Left colon (tissue), 2 donors: ENCODE data around the gene ANTXR1. TPM values are rescaled to one million over a fixed set of nuclear protein-coding genes. Genes with fewer than 3 reads are reported as not detected.

Experiments
- ATAC-seq: fragments of 200-7000 bp; cut with Tn5 transposase; one replicate; pipeline ENCODE4 v1.9.1; 2020; ENCODE audit warnings: mild to moderate bottlenecking, moderate library complexity
- DNase-seq, 2 donors: peaks; one replicate each; pipeline ENCODE4 v3.0.0-alpha.2; 2020
- intact Hi-C, 2 donors: fragments of 100-400 bp; cut with DNase I in 1 of 2; cut with micrococcal nuclease in 1 of 2; formaldehyde crosslinking; loops; one replicate each; pipeline versions ENCODE4 v1.11.2 to v1.14.0; 2022; cut with DNase I, micrococcal nuclease
- total RNA-seq, 2 donors: library from RNA; stranded (reverse); fragmentation: NEBNext Ultra II Directional; extraction: Animal tissue kit (Norgen Biotek cat#: 25700); gene quantifications; one replicate each; pipeline ENCODE4 v1.2.1, GENCODE V29; 2021
- donor health status: DM: no; HTN: no; CAD: no.
- donor health status: DM: yes; HTN: yes; CAD: no.

Gene ANTXR1
- total RNA-seq, 2 donors from 2014 or later: 13.8 to 17.3 TPM

- no peak for DNase-seq
- intact Hi-C loops: no loop called here
- ATAC-seq: no peak
Measured at GRCh38 chr2:69183659-69184058, 170.7 kb downstream of the ANTXR1 start.

GRCh38 chr2:69184224-69184623, 171.2 kb downstream of the ANTXR1 start:
- ATAC-seq (no peak), DNase-seq (no peak)
- intact Hi-C loops: no loop called here

DNA sequence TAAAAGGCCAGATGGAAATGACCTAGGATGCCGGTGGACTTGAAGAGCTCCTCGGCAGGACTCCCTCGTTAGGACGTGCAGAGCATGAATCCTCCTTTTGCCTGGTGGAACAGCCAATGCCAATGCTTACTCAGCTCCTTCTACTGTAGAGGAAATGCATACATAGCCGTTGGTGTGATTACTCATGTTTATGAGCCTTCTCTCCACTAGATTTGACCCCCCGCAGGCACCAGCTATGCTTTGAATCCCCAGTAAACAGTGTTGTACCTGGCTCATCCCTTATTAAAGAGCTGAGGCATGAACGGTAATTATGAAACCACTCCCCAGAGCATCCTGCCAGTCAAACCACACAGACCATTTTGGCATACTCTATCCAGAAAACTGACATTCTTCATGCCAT, 172.8 kb downstream of the ANTXR1 start:
- intact Hi-C loops: no loop called here
- DNase-seq (peak; percentile 14 to 51), ATAC-seq (peak; percentile 85)

DNA sequence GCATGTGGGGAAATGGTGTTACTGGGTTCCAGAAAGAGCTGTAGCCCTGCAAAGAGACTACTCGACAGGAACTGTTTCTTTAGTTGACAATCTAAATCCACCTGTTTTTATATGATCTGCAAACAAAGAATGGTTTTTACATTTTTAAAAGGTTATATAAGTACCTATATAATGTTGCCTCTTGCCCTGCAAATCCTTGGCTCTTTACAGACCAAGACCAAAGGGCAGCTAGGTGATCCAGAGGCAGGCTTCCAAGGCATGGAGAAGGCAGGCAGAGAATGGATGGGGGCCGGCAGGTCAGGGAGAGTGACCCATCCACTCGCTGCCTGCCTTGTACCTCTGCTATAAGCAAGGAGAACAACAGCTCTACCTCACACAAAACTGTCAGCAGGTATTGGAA, 173.6 kb downstream of the ANTXR1 start:
- ATAC-seq: peak; percentile 86
- intact Hi-C loops: no loop called here
- DNase-seq: peak in 1 of 2 donors; percentile 33

GRCh38 chr2:69188182-69188900, 175.4 kb downstream of the ANTXR1 start:
- intact Hi-C loops: no loop called here
- no peak for ATAC-seq
- DNase-seq: peak in 1 of 2 donors; percentile 20

GRCh38 chr2:69190743-69191404, 177.9 kb downstream of the ANTXR1 start:
- DNase-seq (no peak), ATAC-seq (no peak)

GRCh38 chr2:69191634-69192033, 178.7 kb downstream of the ANTXR1 start:
- DNase-seq (no peak), ATAC-seq (no peak)
- intact Hi-C loops: no loop called here

More at GRCh38 chr2:69190743-69191404, 177.9 kb downstream of the ANTXR1 start:
- intact Hi-C loops: no loop called here

DNA sequence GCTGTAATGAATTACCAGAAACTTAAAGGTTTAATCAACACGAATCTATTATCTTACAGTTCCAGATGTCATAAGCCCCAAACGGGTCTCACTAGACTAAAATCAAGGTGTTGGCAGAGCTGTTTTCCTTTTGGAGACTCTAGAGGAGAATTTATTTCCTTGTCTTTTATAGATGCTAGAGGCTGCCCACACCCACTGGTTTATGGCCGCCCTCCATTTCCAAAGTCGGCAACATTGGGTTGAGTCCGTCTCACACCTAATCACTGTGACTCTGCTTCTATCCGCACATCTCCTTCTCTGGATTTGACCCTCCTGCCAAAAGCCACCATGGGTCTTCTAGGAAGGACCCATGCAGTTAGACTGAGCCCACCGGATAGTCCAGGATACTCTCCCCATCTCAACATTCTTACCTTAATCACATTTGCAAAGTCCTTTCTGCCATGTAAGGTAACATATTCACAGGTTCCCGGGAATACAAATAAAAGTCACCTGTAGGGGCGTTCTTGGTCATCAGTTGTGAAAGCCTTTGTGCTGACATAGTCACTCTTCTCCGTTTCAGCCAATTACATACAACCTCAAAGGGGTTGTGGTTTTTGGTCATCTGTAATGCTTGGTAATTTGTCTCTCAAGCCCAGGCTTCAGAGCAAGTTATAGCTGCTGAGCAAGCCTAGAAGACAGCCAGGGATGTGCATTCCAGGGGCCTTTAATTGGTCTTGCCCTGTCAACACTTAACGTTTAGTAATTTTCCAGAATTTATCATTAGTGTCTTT, 179.4 kb downstream of the ANTXR1 start:
- DNase-seq: peak; percentile 52 to 65
- ATAC-seq: peak; percentile 95

DNA sequence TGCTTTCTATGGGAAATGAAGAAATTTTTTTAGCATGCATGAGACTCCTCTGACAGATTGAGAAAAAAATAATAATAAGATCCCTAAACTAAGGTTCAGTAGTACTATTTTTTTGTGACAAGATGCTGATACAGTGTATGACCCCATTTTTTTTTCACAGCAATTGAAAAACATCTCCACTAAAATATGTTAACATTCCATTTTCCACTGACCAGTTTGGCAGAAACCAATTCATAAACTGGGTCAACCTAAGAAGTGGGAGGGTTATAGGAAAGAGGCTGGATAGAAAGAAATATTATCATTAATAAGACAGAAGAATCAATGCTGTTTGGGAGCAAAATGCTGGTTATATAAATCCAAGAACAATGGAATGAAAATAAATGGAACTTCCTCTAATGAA, 182.7 kb downstream of the ANTXR1 start:
- DNase-seq: no peak
- intact Hi-C loops: no loop called here
- ATAC-seq: no peak

More for the DNA sequence above, 179.4 kb downstream of the ANTXR1 start:
- intact Hi-C loops: no loop called here

DNA sequence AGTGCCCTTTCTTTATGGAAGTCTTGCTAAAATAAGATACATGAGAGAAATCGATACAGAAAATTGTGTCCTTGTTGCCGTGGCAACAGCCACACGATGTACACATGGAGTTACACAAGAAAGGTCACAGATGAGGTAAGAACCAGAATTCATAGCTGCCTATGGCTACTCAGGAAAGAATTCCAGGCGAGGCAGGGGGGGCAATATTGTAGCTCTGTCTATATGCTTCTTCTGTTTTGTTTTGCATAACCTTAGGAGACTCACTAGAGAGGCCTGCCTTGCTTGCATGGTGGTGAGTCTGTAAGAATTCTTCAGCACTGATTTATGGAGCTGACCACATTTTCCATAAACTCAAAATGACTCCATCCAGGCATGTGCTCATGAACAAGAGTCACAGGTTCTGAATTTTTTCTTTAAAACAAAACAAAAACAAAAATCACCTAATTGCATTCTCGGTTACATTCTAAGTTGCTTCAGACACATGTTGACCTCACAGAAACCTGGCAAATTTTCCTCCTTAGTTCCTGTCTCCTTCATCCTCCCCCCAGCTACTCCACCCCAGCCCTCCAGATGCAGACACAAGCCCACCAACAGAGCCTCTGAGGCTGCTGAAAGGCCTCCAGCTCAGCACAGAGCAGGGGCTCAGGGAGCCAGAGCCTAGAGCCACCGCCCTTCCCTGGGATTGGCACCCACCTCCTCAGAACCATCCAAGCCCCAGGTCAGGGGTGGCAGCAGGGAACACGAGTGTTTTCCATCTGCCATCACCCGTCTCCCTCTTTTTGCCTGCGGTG, 183.5 kb downstream of the ANTXR1 start:
- ATAC-seq (no peak), DNase-seq (no peak)

GRCh38 chr2:69200107-69200520, 187.1 kb downstream of the ANTXR1 start:
- DNase-seq: no peak
- no peak for ATAC-seq
- intact Hi-C loops: no loop called here

More for the DNA sequence above, 183.5 kb downstream of the ANTXR1 start:
- intact Hi-C loops: no loop called here

DNA sequence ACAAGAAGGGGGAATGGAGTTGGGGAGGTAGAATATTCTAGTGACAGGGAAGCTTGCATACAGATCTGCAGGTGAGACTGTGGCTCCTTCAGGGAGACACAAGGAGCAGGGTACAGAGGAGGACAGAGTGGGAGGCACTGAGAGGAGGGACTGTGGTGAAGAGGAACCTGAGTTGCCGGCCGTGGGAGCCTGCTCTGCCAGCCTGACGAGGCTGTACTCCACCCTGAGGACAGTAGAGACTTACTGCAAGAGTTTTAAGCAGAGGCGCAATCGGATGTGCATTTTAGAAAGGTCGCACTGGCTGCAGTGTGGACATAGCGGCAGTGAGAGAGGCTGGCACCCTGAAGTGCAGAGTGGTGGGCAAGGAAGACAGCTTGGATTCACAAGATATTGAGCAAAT, 188.3 kb downstream of the ANTXR1 start:
- DNase-seq: no peak
- no peak for ATAC-seq
- intact Hi-C loops: no loop called here

DNA sequence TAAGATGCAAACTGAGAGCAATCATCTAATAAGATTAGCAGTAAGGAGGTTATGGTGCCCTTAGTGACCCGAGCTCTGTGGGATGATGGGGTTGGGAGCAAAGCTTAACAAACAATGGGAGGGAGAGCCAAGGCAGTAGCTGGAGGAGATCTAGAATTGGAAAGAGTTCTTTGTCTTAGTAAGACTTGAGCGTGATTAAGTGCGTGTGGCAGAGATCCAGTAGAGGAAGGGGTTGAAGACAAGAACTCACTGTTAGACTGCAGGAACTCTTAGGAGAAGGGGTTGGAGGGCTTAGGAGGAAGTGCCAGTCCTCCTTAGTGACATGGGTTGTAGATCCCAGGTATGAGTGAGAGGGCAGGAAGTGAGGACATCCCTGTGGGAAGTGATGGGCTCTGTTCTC, 189.3 kb downstream of the ANTXR1 start:
- intact Hi-C loops: no loop called here
- ATAC-seq (no peak), DNase-seq (no peak)

- ATAC-seq: no peak
- intact Hi-C loops: no loop called here
- DNase-seq: no peak
Measured at GRCh38 chr2:69203166-69203985, 190.4 kb downstream of the ANTXR1 start.

DNA sequence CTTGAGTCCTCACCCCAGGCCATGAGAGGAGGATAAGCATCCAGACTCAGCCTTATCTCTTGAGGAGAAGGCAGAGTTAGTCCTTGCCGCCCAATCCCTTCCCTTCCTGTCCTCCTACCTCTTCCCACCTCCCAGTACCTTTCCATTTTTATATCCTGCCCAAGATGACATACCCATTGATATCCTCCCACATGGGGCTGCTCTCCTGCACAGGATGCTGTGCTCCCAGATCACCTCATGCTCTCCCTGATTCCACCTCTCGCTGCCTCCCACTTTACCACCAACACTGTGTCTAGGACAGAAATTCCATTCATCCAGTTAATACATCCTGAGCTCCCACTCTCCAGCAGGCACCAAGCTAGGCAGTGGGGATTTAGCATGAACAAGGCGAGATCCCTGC, 191.7 kb downstream of the ANTXR1 start:
- no peak for ATAC-seq
- intact Hi-C loops: no loop called here
- no peak for DNase-seq

DNA sequence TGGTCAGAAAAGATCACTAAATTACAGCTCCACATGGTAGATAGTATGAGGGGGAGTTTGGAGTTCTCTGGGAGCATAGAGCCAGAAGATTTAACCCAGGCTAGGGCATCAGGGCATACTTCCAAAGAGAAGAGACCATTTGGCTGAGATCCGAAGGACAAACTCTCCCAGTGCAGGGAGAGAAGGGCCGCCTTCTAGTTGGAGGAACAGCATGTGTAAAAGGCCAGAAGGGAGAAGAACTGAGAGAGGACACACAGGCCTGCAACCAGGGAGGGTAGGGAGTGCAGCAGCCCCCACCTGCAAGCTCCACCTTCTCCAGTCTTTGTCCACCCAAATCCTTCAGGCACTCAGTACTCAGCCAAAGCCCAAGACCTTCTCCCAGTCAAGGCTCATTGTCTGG, 192.1 kb downstream of the ANTXR1 start:
- DNase-seq: no peak
- intact Hi-C loops: no loop called here
- no peak for ATAC-seq

GRCh38 chr2:69205491-69205890, 192.5 kb downstream of the ANTXR1 start:
- no peak for DNase-seq
- ATAC-seq: no peak
- intact Hi-C loops: no loop called here

DNA sequence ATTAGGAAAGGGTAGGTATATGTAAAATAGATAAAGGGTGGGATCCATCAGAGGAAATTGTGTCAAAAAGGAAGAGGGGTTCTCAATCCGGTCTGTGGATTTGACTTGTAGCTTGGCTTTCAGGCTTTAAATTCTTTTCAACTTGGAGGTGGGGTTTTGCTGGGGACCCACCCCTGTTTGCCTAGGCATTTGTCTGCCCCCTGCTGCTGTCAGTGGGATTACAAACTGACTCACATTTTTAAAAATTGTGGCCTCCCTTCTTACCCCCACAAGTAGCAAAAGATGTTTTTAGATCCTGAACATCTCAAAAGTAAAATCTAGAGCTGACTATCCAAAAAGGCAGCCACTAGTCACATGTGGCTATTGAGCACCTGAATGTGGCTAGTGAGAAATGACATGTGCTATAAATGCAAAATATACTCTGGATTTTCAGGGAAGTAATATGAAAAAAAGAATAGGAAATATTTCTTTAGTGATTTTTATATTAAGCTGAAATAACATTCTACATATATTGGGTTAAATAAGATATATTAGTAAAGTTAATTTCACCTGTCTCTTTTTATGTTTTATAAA, 195.1 kb downstream of the ANTXR1 start:
- ATAC-seq: no peak
- no peak for DNase-seq
- intact Hi-C loops: no loop called here
